ENCODE measurements around the gene PACS1.
"Not testable (repeated sequence)": the region's sequence is repeated elsewhere in the genome, so short reads cannot be mapped to it uniquely, and the experiment has no call there.

The PACS1 gene

GRCh38 chr11:66069715-66070603 lies at the start of gene PACS1:
TSS of gene PACS1 (plus strand) at chr11:66070272. CDS start at chr11:66070487, 215 bp downstream.
- DNase-seq (ENCODE audit: low read depth in 2 of 2): peak; percentile 53 to 60

- no peak for DNase-seq (ENCODE audit: low read depth in 2 of 2)
These were observed 49.3 kb upstream of the PACS1 start for GRCh38 chr11:66020618-66021357.

- peak; percentile 76 to 78 for DNase-seq (ENCODE audit: low read depth in 2 of 2)
These were observed 47.5 kb upstream of the PACS1 start for GRCh38 chr11:66022401-66023185.

- not testable (repeated sequence) for DNase-seq (ENCODE audit: low read depth in 2 of 2)
These were observed 47.0 kb upstream of the PACS1 start for GRCh38 chr11:66023186-66023440.

- DNase-seq (ENCODE audit: low read depth in 2 of 2): no peak
These were observed 44.0 kb upstream of the PACS1 start, which contains the start of gene CATSPER1 for GRCh38 chr11:66026017-66026529. TSS of gene CATSPER1 (minus strand) at chr11:66026479. CDS start at chr11:66026379, 100 bp downstream.

- DNase-seq (ENCODE audit: low read depth in 2 of 2): no peak
These were observed 36.9 kb upstream of the PACS1 start for GRCh38 chr11:66032957-66033735.

- DNase-seq (ENCODE audit: low read depth in 2 of 2): no peak
These were observed 34.3 kb upstream of the PACS1 start for GRCh38 chr11:66035653-66036333.

- DNase-seq (ENCODE audit: low read depth in 2 of 2): no peak
These were observed 33.8 kb upstream of the PACS1 start for GRCh38 chr11:66036334-66036710.

- DNase-seq (ENCODE audit: low read depth in 2 of 2): no peak
These were observed 32.7 kb upstream of the PACS1 start for GRCh38 chr11:66037327-66037726.

GRCh38 chr11:66039765-66040164 lies 30.3 kb upstream of the PACS1 start:
- DNase-seq (ENCODE audit: low read depth in 2 of 2): no peak

GRCh38 chr11:66042227-66042995 lies 27.7 kb upstream of the PACS1 start:
- no peak for DNase-seq (ENCODE audit: low read depth in 2 of 2)

- DNase-seq (ENCODE audit: low read depth in 2 of 2): no peak
These were observed 26.8 kb upstream of the PACS1 start for GRCh38 chr11:66042996-66043906.

- no peak for DNase-seq (ENCODE audit: low read depth in 2 of 2)
These were observed 25.3 kb upstream of the PACS1 start for GRCh38 chr11:66044757-66045156.

- peak; percentile 79 to 82 for DNase-seq (ENCODE audit: low read depth in 2 of 2)
These were observed 24.9 kb upstream of the PACS1 start for GRCh38 chr11:66045177-66045639.

GRCh38 chr11:66046901-66047300 lies 23.2 kb upstream of the PACS1 start:
- no peak for DNase-seq (ENCODE audit: low read depth in 2 of 2)

GRCh38 chr11:66047541-66048365 lies 22.3 kb upstream of the PACS1 start:
- no peak for DNase-seq (ENCODE audit: low read depth in 2 of 2)

- no peak for DNase-seq (ENCODE audit: low read depth in 2 of 2)
These were observed 21.3 kb upstream of the PACS1 start, which contains the start of gene GAL3ST3 for GRCh38 chr11:66048547-66049323. TSS of gene GAL3ST3 (minus strand) at chr11:66049161. CDS start at chr11:66045415, 3,746 bp downstream.
